Midbrain (tissue), 1 donor: ENCODE results near the gene ZNF638.
"Not testable (repeated sequence)": the region's sequence is repeated elsewhere in the genome, so short reads cannot be mapped to it uniquely, and the experiment has no call there.

ENCODE experiments used
- DNase-seq: peaks from one replicate; lab custom pipeline; 2025; lab: John Stamatoyannopoulos, UW

The ZNF638 gene

GRCh38 chr2:71331581-71332434 is at the start of gene ZNF638:
Gene ZNF638 (plus strand): TSS chr2:71331782. CDS start chr2:71348955, 17,173 bp downstream.
- DNase-seq: peak; percentile 95

GRCh38 chr2:71281950-71282349 is 49.6 kb upstream of the ZNF638 start:
- no peak for DNase-seq

- DNase-seq: peak; percentile 16
Observed at GRCh38 chr2:71282493-71282892, 49.1 kb upstream of the ZNF638 start.

GRCh38 chr2:71283131-71283530 is 48.5 kb upstream of the ZNF638 start:
- DNase-seq: no peak

- no peak for DNase-seq
Observed at GRCh38 chr2:71285706-71286105, 45.9 kb upstream of the ZNF638 start.

GRCh38 chr2:71291398-71291797 is 40.2 kb upstream of the ZNF638 start:
- peak; percentile 70 for DNase-seq

GRCh38 chr2:71292159-71292558 is 39.4 kb upstream of the ZNF638 start:
- no peak for DNase-seq

- DNase-seq: no peak
Observed at GRCh38 chr2:71298914-71299313, 32.7 kb upstream of the ZNF638 start.

- DNase-seq: peak; percentile 38
Observed at GRCh38 chr2:71299507-71299906, 32.1 kb upstream of the ZNF638 start.

GRCh38 chr2:71303849-71304248 is 27.7 kb upstream of the ZNF638 start:
- no peak for DNase-seq

GRCh38 chr2:71306762-71307161 is 24.8 kb upstream of the ZNF638 start:
- no peak for DNase-seq

GRCh38 chr2:71313016-71313766 is 18.4 kb upstream of the ZNF638 start:
- DNase-seq: no peak

GRCh38 chr2:71317060-71317459 is 14.5 kb upstream of the ZNF638 start:
- no peak for DNase-seq

- not testable (repeated sequence) for DNase-seq
Observed at GRCh38 chr2:71317900-71318299, 13.7 kb upstream of the ZNF638 start.

GRCh38 chr2:71323386-71323785 is 8.2 kb upstream of the ZNF638 start:
- no peak for DNase-seq

- no peak for DNase-seq
Observed at GRCh38 chr2:71326968-71327367, 4.6 kb upstream of the ZNF638 start.

GRCh38 chr2:71327916-71328315 is 3.7 kb upstream of the ZNF638 start:
- DNase-seq: no peak

GRCh38 chr2:71330155-71330554 is 1.4 kb upstream of the ZNF638 start:
- no peak for DNase-seq

GRCh38 chr2:71330585-71331330 is 824 bp upstream of the ZNF638 start:
- DNase-seq: no peak

GRCh38 chr2:71331331-71331580 is 326 bp upstream of the ZNF638 start:
- not testable (repeated sequence) for DNase-seq

GRCh38 chr2:71332435-71332796 is 834 bp downstream of the ZNF638 start:
- no peak for DNase-seq

GRCh38 chr2:71333619-71334018 is 2.0 kb downstream of the ZNF638 start:
- DNase-seq: no peak

- no peak for DNase-seq
Observed at GRCh38 chr2:71336384-71336783, 4.8 kb downstream of the ZNF638 start.
